HL-60/S4 treated with phorbol 12-myristate 13-acetate at 8.2 ng/mL for 4 days and 3 days (cell line): ENCODE results near the gene NKAIN2.
"Not testable (repeated sequence)": the region's sequence is repeated elsewhere in the genome, so short reads cannot be mapped to it uniquely, and the experiment has no call there.

ENCODE experiments used
- in situ Hi-C: fragments of 300-500 bp; cut with MboI; formaldehyde crosslinking; loops from 2 replicates; pipeline ENCODE4 v1.15.0; 2022; ENCODE audit warnings: low sequenced_read_pairs

NKAIN2 gene

DNA sequence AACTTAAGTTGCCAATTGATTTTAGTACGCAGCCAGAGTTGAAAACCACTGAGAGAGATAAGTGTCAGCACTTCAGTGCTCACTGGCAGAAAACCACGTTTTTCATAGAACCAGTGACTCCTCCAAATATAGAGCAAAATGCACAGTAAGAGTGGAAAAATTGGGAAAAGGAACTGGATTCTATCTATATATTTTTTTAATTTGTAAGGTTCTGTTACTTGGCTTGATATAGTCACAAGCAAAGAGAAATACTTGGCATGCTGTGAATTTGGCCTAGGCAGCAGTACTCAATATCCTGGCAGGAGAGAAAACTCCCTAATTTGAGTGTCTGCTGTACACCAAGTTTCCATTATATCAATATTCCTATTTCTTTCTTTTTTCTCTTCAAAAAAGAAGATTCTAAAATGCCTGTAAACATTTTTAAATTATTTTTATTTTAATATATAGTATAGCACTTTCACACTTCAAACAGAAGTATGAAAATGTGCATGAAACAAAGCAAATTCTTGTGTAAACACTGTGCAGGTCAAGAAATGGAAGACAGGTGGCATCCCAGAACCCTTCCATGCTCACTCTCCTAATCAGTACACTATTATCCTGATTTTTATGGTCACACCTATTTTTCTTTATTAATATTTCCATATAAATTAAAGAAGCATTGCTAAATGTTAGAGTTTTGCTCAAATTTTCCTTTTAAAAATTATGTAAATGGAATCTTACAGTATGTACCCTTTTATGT, 596.8 kb downstream of the NKAIN2 start:
- in situ Hi-C loops = no loop called here

DNA sequence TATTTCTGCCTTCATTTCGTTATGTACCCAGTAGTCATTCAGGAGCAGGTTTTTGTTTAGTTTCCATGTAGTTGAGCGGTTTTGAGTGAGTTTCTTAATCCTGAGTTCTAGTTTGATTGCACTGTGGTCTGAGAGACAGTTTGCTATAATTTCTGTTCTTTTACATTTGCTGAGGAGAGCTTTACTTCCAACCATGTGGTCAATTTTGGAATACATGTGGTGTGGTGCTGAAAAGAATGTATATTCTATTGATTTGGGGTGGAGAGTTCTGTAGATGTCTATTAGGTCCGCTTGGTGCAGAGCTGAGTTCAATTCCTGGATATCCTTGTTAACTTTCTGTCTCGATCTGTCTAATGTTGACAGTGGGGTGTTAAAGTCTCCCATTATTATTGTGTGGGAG, 606.8 kb downstream of the NKAIN2 start:
- in situ Hi-C loops = not testable (repeated sequence)

DNA sequence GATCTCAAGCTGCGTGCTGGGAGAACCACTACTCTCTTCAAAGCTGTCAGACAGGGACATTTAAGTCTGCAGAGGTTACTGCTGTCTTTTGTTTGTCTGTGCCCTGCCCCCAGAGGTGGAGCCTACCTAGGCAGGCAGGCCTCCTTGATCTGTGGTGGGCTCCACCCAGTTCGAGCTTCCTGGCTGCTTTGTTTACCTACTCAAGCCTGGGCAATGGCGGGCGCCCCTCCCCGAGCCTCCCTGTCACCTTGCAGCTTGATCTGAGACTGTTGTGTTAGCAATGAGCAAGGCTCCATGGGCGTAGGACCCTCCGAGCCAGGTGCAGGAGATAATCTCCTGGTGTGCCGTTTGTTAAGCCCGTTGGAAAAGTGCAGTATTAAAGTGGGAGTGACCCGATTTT, 609.0 kb downstream of the NKAIN2 start:
- in situ Hi-C loops = not testable (repeated sequence)

DNA sequence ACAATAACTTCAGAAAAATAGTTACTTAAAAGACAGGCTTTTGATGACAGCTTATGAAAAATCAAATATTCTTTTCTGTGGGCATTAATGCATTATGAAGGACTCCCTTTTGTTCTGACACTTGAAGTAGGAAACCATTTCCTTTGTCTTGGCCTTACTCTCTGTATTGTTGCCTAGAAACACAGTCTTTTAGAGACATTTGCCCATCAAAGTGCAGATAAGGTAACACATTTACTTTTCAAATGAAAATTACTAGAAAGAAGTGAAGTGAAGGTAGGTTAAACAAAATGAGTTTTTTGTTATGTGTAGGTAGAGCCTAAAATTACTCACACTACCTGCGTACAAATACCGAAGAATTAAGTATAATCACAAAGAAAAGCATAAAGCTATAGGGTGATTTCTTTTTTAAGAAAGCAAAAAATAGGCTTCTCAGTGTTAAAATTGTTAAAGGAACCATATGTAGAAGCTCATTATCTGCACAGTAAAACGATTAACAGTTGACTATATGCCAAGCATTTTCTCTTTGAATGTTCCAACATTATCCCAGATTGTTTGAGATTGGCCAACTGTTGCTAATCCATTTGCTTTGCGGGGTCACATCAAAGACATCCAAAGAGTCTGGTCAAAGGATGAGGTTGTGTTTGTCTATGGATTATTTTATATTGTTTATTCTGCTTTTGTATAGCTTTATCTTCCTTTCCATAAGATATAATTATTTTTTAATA, 616.6 kb downstream of the NKAIN2 start:
- in situ Hi-C loops = no loop called here

DNA sequence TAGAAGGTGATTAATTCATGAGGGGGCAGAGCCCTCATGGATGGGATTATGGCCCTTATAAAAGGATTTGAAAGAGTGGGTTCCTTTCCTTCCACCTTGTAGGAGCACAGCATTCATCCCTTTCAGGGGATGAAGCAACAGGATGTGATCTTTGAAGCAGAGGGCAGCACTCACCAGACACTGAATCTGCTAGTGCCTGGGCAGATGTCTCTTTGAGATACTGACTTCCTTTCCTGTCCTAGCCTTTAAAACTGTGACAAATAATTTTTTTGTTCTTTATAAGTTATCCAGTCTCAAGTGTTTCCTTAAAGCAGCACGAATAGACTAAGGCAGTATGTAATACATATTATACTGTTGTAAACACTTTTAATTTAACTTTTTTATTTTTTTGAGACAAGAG, 620.0 kb downstream of the NKAIN2 start:
- in situ Hi-C loops = no loop called here

DNA sequence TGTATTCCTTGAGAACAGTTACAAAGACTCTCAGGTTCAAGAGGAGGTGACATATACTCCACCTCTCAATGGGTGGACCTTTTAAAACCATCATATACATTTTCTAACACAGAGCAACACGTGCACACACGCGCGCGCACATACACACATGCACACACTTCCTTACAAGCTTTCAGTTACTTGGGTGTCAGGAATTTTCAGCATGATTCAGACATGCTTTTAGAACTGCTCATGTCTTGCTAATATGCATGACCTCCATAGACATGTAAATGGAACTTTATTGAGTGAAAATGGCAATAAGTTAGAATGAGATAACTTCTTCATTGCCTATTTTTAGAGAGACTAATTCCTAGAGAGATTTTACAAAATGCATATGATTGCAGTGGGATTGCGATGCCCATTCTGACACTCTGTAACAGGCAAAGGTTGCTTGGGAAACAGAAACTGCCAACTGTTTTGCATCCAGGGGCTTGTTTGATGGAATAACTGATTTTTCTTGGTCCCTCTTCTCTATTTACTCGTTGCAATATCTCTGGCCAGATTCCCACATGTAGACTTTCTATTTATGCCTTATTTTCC, 627.2 kb downstream of the NKAIN2 start:
- in situ Hi-C loops = no loop called here

DNA sequence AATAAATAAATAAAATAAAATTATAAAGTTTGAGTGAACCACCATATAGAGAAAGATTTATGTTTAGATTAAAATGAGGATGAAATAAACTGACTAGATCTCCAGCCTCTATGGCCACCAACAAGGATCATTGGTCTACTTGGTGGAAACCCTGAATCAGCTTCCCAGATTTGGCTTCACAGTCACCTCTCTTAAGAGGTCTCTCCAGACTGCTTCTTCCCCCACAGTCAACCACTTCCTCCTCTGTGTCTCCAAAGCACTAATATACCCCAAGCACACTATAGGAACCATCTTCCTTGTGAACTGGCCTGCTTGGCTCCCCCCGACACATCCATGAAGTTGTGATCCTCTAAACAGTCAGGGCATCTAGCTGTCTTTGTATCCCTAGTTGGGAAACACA, 629.0 kb downstream of the NKAIN2 start:
- in situ Hi-C loops = no loop called here

DNA sequence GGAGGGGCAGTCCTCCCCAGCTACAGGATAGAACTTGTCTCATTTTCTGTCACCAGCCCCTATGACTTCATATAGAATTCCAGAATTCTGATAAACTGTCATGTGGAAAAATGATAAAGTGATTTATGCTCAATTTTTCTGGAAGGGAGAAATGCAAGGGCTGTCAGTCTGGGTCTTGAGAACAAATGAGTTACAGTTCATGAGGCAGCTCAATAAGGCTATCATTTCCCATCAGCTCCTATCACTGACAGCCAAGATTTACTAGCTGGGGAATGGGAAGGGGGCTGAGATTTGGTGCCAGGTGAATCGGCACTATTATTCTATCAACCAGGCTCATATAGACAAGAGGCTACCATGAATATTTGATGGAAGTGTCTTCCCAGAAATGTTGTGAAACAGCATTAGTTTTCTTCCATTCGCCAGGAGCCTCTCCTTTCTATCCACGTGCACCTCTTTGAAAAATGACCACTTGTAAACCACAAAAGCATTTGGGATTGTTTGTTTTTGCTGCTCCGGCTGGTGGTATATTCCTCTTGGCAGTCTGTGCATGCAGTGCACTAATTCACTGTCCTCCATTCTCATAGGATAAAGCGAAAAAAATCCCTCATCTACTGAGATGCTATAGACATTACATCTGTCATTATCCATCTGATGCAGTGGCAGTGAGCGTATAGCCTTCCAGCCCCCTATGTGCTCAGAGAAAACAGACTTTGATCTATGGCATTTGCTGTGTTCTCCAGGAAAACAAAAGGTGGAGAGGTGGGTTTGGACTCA, 629.9 kb downstream of the NKAIN2 start:
- in situ Hi-C loops = no loop called here

DNA sequence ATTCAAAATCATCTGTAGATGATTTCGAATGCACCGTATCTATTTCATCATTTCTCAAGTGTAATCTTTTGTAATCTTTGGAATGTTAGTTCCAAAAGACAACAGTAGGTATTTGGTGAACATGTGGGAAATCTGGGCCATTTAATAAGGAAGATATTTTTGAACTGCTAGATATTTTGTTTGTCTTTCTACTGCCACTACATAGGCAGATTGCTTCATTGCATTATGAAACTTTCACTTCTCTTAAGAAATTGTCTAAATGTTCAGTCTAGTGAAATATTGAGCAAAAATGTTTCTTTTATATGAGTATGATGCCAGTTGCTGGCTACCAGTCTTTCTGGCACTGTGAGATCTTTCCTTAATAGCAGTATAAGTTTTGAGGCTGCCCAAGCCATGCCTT, 630.8 kb downstream of the NKAIN2 start:
- in situ Hi-C loops = no loop called here

DNA sequence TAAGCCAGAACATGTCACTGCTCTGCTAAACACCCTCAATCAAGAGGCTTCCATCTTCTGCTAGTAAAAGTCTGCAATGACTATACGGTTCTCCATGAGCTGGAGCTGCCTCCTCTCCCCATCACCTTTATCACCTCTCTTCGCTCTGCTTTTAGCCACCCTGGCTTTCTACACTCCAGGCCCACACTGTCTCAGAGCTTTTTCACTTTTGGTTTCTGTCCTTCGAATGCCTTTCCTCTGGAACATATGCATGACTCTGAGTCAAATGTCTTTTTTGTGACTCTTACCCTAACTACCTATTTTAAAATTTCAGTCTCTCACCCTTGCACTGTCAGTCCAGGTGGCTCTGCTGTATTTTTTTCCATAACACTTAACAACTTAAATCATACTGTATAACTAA, 633.1 kb downstream of the NKAIN2 start:
- in situ Hi-C loops = no loop called here

DNA sequence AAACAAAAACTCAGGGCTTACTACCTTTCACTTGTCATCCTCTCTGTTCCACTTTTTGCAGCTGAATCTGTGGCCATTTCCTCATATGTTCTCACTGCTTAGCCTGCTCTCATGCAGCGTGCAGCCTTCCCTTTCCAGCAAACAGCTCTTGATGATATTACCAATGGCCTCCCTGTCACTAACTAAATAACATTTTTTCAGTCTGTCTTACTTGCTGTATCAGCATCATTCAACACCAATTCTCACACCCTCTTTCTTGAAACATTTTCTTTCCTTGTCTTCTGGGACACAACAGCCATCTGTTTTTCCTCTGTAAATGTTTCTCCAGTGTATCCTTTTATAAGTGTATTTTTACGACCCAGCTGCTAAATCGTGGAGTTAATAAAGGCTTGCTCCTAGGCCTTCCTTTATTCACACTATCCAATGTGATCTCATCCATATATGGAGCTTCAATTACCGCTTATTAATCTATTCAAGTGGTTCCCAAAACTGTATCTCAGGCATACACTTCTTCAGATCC, 634.9 kb downstream of the NKAIN2 start:
- in situ Hi-C loops = no loop called here

DNA sequence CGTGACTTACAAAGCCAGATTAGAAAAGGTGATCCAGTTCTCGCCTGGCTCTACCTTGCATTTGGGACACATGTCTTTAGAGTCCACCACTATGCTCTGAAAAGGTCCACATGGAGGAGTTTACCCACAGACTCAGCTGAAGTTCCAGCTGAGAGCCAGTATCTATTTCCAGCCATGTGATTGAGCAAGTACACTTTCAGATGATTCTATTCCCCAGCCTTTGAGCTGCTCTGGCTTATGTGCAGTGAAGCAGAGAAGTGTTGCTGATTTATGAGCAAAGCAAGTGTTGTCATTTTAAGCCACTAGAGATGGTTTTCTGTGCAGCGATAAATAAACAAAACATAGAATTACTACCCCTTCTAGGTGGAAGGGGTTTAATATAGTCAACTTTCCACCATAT, 637.8 kb downstream of the NKAIN2 start:
- in situ Hi-C loops = no loop called here

DNA sequence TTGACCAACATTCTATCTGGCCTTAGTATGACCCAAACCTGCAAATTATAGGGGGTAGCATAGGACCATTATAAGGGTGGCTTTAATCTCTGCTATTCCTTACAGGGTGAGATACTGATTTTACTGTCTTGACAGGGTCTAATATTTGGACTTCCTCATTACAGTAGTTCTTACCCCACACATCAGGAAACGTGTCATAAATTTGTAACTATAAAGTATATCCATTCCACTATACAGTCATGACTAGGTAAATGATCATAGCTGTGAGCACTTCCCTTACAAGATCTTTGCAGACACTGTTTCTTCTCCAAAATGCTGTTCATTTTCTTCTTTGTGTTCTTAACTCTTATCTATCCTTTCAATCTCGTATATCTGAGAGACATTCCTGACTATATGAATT, 639.9 kb downstream of the NKAIN2 start:
- in situ Hi-C loops = no loop called here

DNA sequence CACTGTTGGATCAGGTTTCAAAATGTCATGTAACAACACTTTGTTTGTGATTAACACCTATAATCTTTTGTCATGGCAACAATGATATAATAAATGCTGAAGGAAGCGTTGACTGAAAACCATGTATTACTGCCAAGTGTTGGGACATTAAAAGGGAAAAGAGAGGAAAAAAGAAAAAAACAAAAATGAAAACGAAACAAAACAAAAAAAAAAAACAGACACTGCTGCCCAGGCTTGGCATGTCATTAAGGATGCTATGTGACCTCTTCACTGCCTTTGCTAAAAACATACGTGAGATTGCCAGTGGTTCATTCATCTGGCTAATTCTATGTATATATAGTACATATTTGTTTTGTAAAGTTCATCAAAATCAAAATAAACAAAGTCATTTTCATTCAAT, 641.9 kb downstream of the NKAIN2 start:
- in situ Hi-C loops = no loop called here

DNA sequence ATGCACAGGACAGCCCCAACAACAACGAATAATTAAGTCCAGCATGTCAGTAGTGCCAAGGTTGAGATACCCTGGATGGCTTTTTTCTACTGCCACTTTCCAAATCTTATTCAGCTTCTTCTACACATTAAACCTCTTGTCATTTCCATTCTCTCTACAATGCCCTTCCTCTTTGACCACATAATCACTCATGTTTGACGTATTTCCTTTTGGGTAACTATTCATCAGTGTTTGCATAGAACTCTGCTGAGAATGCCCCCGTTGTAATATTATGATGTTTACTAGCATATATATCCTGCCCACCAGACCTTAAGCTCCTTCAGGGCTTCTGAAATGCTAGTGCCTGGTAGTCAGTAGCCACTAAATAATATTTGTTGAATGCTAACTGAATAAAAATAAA, 643.3 kb downstream of the NKAIN2 start:
- in situ Hi-C loops = no loop called here

DNA sequence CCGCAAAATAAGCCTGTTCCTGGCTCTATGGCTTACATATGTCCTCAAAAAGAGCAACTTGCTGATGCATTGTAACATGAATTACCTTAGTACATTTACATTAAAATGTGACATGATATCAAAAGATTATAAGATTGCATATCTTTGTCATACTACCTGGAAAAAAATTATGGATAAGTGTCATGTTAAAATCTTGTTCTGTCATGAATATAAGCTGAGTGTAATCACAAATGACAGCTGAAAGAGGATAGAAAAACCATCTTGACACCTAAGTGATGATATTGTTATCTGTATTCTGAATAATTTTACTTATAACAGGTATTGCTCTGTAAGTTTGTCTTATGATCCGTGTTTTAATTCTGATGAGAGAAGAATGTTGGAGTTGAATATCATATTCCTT, 655.6 kb downstream of the NKAIN2 start:
- in situ Hi-C loops = no loop called here

DNA sequence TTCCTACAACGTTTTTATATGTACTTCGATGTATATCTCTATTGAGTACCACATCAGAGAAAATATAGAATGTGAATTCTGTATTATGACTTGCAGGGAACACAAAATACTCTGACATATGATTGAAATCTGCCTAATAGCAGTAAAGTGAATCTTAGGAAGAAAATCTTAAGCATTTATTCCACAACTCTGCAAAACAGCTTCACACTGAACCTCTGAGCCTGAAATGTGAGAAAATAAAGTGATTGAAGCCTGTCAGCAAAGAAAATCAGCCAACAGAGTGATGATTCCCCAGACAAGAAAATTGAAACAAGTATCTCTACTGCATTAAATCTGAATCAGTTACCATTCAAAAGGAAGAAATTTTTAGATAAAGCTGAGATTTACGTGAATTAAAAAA, 659.1 kb downstream of the NKAIN2 start:
- in situ Hi-C loops = no loop called here

DNA sequence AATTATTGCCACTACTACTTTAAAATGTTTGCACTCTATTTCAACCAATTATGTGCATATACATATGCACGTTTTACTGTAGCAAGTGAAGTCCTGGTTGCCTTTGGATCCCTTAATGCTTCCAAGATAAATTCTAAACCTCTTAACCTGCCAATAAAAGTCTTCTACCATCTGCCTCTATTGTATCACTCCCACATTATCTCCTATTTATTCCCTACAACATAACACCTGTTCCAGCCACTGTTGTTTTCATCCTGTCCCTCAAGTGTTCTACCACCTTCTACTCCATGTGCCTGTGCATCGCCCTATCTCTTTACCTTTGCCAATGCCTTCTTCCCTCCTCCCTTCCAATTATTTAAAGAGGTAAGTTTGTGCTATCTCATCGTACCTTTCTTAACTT, 659.6 kb downstream of the NKAIN2 start:
- in situ Hi-C loops = no loop called here

DNA sequence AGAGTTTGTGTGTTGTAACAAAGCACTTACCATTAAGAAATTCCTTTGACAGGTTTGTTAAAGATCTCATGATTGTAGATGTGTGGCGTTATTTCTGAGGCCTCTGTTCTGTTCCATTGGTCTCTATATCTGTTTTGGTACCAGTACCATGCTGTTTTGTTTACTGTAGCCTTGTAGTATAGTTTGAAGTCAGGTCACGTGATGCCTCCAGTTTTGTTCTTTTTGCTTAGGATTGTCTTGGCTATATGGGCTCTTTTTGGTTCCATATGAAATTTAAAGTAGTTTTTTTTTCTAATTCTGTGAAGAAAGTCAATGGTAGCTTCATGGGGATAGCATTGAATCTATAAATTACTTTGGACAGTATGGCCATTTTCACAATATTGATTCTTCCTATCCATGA, 660.9 kb downstream of the NKAIN2 start:
- in situ Hi-C loops = not testable (repeated sequence)

DNA sequence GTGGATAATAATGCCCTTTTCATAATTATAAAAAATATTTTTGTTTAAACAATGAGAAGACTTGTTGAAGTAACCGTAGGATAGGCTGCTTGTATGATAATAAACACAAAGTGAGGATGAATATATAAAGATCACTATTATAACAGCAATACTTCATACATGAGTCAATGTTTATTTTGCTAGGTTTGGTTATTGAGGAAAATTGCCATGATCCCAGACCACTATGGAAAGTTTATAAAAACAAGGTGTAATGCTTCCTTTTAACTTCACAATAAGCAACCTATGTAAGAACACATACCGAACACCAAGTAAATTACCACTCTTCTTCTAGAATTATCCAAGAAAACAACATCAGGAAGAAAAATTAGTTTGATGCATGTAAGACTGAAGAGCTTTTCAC, 663.3 kb downstream of the NKAIN2 start:
- in situ Hi-C loops = no loop called here

DNA sequence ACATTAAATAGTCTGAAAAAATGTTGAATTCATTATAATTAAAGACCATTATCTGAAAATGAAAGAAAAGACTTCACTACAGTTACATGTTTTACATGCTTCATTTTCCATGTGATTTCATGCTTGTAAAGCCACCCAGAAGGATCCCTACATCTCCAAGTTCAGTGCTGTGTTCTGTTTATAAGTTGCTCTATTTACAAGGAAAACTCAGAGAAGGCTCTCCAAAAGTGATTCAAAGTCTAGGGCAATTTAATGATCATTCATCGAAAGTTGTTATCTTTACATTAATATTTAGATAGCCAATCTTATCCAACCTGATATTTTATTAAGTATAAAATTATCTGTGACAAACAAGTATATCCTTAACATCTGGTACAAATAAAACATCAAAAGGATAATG, 663.7 kb downstream of the NKAIN2 start:
- in situ Hi-C loops = no loop called here
